Renal cortical epithelial cell (primary cell): ENCODE measurements around the gene DNAAF6. TPM values are rescaled to one million over a fixed set of nuclear protein-coding genes. Genes with fewer than 3 reads are reported as not detected.

Experiments
- DNase-seq: peaks from one replicate; pipeline ENCODE4 v3.0.0-alpha.2; 2011; ENCODE audit warnings: low read depth
- total RNA-seq: library from RNA; depleted of rRNA; stranded (reverse); fragments of >200 nt; gene quantifications from 2 replicates; pipeline ENCODE4 v1.2.3, GENCODE V29; 2014

The DNAAF6 gene
- total RNA-seq, 1 donor from 2014 or later = not detected

GRCh38 chrX:107293056-107293455 lies 86.6 kb downstream of the DNAAF6 start:
- peak; percentile 18 for DNase-seq

Other genes starting within 250 kb of the DNAAF6 start
- gene MORC4, start 206.4 kb upstream of the DNAAF6 start, total RNA-seq = 41.4 and 41.5 TPM in 2 replicates
- gene RBM41, start 87.8 kb upstream of the DNAAF6 start, total RNA-seq = 19.1 and 21.3 TPM in 2 replicates
- gene NUP62CL, start 178 bp upstream of the DNAAF6 start, total RNA-seq = 2.4 and 5.6 TPM in 2 replicates
- 0.05 TPM in 1 of 2 replicates, not detected in the other for gene FRMPD3, start 243.0 kb downstream of the DNAAF6 start, total RNA-seq